ENCODE data around the gene RECQL5.

The RECQL5 gene

DNA sequence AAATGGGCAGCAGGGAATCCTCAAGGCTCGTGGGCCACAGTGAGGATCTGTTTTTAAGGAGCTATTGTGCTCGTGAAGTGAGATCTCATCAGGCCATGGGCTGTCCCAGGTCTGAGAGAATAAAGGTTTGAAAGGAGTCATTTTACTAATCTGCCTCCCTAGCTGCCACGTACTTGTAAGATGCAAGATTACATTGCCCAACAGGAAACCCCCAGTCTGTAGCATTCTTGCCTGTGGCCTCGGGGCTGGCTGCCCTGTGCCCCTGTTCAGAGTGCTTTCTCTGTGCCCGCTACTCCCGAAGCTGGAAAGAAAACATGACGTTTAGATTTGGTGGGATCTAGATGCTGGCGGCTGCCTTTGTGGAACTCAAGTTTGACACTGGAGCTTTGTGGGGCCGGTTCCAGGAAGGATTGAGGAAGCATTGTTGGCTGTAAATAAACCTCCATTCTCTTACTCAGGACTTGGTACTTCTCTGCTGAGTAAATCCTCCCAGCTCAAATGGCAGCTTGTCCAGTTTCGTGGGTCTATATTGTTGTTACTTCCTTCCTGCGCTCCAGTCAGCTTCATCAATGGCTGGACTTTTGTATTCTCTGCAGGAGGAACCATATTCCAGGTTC is 21.4 kb upstream of the RECQL5 start:
- peak; percentile 27 for DNase-seq (ENCODE audit: low spot score)

DNA sequence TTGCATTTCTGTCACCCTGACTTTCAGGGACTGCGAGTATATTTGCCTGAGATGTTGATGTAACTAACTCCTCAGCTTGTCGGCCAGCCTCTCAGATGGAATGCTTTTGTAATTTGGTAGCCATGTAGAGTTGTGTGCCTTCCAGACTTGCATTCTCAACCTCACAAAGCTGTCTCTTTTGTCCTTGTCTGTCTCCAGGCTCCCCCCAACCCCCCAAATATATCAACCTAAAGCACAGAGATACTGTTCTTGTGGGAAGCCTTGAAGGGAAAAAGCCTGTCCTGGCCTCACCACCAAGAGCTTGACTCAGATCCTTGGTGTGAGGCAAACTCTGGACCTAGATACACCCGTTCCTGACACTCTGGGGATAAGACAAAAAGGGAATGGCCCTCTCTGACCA is 18.5 kb upstream of the RECQL5 start:
- DNase-seq (ENCODE audit: low spot score) = peak; percentile 30

DNA sequence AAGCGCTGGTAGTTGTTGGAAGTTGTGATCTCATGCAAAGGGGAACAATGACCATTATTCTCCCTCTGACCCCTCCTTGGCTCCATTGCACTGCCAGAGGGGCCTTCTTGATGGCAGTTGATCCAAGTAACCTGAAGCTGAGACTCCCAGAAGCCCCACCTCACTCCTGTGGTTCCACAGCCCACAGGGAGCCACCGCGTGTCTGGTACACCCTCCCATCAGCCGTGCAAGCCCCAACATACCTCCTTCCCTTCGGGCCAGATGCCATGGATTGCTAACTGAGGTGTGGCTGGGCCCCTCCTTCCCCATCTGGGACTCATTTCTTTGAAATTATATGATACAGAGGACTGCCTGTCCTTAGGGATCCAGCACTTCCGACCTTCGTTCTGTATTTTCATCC is 18.0 kb upstream of the RECQL5 start:
- DNase-seq (ENCODE audit: low spot score) = peak; percentile 75

DNA sequence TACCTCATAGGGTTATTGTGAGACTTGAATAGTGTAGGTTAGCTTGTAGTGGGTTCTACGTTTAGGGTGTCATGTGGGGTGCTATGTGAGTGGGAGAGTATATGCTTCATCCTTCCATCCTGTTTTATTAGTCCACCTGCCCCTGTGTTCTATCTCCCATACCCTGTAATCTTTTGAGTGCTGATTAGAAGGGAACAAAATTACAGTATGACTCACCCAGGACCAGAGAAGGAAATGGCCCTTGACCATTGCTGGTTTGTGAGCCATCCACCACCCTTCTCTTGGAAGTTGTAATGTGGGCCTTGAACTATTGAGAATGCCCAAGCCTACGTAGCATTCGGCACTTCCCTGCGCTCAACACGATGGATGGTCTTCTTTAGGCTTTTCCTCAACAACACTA is 17.3 kb upstream of the RECQL5 start:
- DNase-seq (ENCODE audit: low spot score) = no peak

DNA sequence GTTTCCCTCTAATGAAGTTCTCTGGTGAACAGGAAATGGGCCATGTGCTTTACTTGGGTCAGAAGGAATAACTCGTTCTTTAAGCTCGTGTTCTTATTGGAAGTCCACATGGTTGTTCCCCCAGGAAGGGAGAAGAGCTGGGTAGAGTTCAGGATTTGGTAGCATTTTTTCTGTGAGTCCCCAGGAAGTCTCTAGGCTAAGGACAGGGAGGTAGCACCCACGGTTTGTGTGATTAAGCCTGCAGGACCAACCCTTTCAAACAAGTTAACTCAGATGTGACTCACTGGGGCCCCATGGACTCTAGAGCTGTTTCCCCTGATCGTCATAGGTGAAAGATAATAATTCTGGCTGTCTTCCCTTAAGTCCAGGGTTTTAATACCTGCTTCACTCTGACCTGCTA is 16.6 kb upstream of the RECQL5 start:
- peak; percentile 38 for DNase-seq (ENCODE audit: low spot score)

DNA sequence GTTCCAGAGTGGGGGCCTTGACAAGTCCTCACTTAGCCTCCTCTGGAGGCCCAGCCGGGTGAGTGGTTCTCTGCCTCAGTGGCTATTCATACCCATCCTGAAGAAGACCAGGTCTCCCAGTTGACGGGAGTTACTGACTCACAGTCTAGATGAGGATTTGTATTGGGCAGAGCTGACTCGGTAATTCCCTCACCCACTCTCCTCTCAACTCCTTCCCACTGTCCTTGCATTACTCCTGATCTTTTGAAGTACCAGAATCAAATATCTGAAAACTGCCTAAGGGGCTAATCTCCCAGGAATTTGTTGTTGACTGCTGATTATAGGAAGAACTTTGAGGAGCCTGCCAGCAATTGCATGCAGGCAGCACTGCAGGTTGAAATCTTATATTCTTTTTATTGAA is 14.3 kb upstream of the RECQL5 start:
- DNase-seq (ENCODE audit: low spot score) = peak; percentile 36

DNA sequence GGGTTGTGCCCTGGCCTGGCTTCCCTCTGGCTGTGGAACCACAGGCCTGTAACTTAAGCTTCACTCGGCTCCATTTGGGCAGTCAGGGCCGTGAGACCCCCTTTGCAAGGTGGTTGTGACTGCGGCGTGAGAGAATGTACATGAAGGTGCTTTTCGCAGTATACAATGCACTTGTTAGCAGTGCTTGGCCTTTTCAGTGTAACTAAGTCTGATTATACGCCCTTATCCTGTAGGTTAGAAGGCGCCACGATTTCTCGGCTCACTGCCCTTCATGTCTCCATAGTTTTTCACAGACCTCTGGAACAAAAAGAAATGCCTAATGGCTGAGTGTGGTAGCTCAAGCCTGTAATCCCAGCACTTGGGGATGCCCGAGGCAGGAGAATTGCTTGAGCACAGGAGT is 13.5 kb upstream of the RECQL5 start:
- DNase-seq (ENCODE audit: low spot score) = no peak

DNA sequence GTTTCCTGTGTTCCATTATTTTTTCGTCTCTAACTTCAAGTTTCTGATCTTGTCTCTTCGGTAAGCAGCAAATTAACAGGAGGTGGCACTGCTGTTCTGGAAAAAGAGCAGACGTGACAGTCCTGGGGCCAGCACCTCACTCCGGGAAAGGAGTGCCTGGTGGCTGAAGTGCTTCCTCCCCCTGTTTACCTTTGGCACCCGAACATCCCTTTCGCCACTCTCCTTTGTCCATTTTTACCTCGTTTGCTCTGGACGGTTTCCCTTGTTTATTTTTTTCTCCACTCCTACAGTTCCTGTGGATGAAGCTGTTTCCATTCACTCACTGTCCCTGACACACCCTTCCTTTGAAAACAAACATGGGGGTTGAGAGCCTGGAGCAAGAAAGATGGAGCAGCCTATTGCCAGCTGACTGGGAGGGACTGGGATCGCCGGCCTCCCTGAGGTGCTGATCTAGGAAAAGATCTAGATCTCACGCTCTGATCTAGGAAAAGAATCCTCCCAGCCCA is 12.8 kb upstream of the RECQL5 start:
- no peak for DNase-seq (ENCODE audit: low spot score)

DNA sequence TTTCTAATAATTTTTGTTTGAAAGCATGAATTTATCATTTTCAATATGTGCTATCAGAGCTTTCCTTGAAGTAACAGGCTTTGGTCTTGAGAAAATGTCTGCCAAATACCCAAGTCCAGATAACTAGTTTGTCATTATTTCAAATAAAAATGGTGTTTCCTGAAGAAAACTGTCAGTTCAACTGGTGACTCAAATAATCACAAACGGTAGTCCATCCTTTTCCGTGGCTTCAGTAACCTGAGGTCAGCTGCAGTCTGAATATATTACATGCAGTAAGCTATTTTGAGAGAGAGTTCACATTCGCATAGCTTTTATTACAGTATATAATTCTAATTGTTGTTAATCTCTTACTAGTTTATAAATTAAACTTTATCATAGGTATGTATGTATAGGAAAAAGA is 9.5 kb upstream of the RECQL5 start:
- DNase-seq (ENCODE audit: low spot score) = no peak

DNA sequence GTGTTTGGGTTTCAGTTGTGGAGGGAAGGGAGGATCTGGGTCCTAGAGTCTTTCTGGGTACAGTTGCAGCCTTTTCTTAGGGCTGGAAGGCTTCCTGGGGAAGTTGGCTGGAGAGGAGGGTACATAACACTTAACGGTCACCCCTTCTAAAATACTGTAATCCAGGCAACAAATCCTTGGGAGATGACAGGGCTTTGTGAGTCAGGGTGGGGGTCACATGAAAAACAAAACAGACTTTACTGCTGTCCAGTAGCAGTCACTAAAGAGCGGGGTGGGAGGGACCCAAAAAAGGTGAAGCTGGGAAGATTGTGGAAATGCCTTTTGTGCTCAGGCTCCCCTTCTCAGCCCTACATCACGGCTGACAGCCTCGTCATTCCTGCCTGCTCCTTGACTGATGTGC is 6.5 kb upstream of the RECQL5 start:
- no peak for DNase-seq (ENCODE audit: low spot score)

DNA sequence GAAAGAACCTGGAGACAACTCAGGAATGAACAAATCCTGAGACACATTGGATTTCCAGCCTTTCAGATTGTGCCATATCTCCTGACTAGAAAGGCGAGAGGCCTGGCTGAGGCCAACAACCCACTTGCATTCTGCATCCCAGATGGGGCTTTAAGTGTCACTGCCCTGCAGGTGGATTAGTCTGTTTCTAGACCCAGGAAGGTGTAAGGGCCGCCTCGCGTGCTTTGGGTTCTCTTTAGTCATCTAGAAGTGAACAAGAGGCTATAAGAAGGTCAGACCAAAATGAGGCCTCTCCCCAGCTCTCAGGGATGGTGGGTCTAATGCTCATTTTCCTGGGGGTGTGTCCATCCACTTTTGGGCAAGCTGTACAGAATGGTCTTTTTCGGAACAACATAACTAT is 5.1 kb upstream of the RECQL5 start:
- no peak for DNase-seq (ENCODE audit: low spot score)

DNA sequence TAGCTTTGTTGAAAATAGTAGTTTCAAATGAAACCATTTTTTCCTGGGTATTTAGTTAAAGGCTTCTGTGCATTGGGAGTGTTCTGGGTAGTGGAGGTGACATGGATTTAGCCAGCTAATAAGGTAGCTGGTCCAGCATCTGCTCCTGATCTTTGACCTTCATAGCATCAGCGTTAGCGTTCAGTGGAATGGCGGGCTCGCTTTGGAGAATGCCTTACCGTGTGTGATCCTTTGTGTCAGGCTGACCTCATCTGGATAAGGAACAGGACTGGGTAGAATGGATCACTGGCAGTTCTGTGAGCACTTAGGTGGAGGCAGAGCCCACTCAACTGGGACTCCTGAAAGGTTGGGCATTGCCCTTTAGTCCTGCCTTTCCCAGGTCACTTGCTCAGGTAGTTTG is 3.9 kb upstream of the RECQL5 start:
- DNase-seq (ENCODE audit: low spot score) = no peak

DNA sequence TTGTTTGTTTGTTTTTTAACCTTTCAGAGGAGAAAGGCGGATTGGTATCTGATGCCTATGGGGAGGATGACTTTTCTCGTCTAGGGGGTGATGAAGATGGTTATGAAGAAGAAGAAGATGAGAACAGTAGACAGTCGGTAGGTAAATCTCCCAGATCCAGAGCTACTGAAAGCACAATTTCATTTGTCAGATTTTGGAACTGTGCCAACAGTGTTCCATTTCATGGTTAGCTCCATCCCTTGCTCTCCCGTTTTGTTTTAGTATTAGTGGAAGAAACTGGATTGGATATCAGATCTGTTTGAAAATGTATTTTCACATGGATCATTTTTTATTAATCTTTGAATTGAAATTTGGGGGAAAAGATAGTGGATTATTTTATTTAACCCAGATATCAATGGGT is 1.5 kb upstream of the RECQL5 start:
- DNase-seq (ENCODE audit: low spot score) = no peak

DNA sequence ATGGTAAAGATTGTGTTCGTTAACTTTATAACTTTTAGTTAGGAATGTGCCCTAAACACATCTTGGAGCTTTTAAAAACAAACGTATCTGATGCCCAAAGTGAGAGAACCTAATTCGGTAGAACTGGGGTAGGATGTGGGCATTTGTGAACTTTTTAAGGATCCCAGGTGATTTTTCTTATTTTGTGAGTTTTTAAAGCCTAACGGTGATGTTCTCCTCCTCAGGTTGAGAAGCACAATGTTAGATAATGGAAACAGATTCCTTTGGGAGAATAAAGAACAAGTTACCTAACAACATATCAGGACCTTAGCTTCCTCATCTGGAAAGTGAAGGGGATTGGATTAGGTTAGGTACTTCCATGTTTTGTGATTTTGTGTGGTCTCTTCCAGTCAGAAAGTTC is 871 bp upstream of the RECQL5 start:
- no peak for DNase-seq (ENCODE audit: low spot score)

DNA sequence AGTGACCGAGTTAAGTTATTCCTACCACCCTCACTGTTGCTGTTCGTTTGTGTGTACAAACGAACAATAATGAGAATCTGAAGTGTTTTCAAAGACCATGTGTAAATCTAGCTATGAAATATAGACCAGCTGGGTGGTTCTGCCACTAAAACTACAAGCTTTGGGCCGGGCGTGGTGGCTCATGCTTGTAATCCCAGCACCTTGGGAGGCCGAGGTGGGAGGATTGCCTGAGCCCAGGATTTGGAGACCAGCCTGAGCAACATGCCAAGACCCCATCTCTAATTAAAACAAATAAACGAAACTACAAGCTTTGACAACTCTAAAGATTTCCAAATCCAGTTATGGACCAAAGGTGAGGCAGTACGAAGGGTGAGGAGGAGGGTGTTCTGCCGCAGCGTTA is 973 bp downstream of the RECQL5 start:
- DNase-seq (ENCODE audit: low spot score) = no peak

DNA sequence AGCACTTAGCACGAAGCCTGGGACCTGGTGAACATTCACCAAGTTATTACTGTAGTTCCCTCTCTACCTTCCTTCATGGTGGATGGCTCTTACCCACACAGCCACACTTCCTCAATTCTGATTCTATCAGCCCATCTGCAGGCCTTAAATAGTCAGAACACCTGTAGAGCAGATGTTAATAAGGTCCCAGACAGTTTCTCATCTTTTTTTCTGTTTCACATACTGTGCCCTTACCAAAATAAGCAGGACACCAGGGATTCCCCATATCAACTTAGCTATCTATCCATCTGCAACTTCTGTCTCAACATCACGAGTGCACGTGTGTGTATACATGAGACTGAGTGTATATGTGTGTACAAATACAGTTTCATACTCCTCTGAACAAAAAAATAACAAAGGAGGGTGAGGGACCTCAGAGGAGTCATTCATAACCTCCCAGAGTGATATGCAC is 2.8 kb downstream of the RECQL5 start:
- no peak for DNase-seq (ENCODE audit: low spot score)

DNA sequence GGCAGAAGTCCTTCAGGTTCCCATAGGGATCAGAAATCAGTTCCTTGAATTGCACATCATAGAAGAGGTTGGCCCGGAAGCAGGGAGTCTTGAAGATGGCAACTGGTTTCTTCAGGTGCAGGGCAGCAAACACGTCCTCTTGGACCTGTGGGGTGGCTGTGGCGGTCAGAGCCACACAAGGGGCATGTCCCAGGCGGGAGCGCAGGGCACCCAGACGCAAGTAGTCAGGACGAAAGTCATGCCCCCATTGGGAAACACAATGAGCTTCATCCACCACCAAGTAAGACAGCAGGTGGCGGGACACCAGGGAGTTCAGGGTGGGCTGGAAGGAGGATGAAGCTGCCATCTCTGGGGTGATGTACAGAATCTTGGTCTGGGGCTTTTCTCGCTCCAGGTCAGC is 4.4 kb downstream of the RECQL5 start:
- no peak for DNase-seq (ENCODE audit: low spot score)

DNA sequence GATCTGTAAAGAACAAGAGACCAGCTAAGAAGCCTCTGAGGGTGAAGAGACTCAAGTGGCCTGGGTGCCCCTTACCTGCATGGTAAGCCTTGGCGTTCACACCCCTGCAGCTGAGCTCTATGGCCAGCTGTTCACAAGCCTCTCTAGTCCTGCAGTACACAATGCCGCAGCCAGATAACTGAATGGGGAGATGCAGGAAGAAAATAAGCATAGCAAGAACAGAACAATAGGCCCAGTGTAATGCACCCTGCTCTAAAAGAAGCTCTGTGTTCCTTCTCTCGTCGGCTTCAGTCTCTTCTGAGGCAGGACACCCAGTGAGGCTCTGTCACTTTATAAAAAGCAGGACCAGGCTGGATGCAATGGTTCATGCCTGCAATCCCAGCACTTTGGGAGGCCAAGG is 5.4 kb downstream of the RECQL5 start:
- no peak for DNase-seq (ENCODE audit: low spot score)

DNA sequence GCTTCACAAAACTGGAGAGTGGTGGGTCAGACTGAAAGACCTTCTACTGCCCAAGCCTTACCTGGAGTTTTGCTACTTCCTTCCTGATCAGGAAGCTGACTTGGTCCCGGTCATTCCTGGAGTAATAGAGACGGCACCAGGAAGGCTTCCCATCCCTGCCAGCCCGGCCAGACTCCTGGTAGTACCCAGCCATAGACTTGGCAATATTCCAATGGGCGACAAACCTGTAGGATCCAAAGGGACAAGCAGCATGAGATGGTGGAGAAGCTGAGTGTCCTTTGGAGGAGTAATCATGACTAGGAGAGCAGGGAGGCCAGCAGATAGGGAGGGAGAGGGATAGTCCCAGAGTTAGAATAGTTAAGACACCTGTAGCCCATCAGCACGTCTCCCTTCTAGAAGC is 8.7 kb downstream of the RECQL5 start:
- DNase-seq (ENCODE audit: low spot score) = no peak

DNA sequence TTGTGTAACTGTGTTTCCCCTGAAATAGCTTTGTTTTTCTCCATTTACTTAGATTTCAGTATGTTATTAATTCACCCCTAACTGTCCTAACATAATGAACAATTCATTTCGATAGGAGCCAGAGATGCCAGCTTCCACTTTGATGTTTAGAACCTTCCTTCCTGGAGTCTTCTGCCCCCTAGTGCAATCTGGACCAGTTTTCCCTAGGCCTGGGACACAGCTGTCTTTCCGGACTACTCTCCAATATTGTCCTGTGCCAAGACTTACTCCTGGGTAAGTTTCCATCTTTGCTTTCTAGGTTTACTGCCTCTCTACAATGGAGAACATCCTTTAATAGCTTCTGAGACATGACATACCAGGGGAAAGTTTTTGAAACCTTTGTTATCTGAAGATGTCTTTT is 12.8 kb downstream of the RECQL5 start:
- no peak for DNase-seq (ENCODE audit: low spot score)

DNA sequence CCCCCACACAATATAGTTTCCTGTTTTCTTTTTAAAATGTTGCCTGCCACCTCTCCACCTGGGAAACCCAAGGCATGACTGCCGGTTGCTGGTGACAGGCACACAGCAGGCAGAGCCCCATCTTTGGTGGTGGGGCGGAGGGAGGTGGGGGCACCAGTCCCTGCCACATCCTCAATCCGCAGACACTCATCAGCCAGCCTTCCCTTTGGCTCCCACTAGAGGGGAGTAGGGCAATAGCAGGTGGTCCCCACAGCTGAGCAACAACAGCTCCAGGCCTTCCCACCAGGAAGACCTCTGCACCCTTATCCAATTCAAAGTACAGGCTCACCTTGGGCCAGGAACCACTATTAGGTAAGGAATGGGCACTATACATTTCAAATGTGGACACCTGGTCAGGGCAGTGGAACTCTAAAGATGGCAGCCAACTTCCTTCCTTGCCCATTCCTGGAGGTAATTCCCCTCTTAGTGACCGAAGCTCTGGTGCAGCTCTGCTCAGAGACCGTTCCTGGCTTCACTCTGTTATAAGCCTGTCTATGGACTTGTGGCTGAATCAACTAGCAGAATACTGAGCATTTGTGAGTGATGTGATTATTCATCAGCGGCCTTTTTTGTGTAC is 13.9 kb downstream of the RECQL5 start:
- DNase-seq (ENCODE audit: low spot score) = peak; percentile 57

DNA sequence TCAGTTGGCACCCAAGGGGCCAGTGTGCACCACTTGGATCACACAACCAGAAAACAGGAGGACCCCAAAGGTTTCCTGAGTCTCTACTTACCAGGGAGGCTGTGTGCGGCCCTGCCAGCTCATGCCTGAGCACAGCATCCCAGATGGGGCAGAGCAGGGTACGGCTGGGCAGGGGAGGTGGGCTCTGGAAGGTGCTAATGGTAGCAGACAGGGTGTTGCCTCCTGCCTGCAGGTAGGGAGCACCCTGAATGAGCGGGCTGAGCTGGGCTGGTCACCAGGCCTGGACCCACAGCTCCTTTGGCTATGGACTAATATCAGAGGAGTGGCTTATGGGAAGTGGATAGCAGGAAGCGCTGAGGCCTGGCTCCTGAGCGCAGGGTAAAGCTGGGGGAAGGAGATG is 14.6 kb downstream of the RECQL5 start:
- no peak for DNase-seq (ENCODE audit: low spot score)

DNA sequence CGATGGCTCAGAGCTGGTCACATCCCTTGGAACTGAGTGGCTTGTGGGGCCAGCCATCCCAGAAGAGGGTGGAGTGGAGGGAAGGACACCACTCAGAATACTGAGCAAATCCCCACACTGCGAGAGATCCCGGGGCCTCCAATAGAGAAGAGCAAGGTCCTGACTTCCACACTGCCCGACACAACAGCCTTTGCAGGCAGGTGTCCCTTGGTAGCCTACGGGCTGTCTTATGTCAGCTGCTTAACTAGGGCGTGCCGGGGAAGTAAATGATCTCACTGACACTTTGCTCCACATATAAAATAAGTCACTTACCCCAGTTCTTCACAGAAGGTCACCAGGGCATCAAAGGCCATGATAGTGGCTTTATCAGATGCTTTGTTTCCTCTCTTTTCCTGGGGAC is 16.1 kb downstream of the RECQL5 start:
- no peak for DNase-seq (ENCODE audit: low spot score)

DNA sequence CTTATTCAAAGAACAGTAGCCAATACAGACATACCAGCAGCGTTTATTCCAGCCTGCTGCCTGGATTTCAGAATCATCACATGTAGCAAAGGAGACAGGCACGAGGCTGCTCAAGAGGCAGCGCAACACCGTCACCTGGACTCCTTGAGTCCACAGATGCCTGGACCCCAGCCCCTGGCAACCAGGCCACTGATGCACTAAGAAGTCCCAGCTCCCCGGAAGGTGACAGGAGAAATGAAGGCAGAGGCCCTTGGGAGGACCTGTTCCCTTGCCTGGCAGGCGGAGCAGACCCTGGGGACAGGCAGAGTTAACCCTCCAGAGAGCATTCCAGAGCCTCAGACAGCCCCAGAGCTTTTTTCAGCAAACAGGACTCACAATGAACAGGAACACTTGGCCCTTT is 17.3 kb downstream of the RECQL5 start:
- DNase-seq (ENCODE audit: low spot score) = no peak
